LNCAP (cell line): ENCODE measurements around the gene PRKCH.

Experiments used
- TF ChIP-seq, protein P1 (sequence below): fragments of 450-650 bp; IDR thresholded peaks from 2 replicates; pipeline ENCODE4 v1.5.1; 2017; ENCODE audit warnings: mild to moderate bottlenecking

Gene PRKCH

DNA sequence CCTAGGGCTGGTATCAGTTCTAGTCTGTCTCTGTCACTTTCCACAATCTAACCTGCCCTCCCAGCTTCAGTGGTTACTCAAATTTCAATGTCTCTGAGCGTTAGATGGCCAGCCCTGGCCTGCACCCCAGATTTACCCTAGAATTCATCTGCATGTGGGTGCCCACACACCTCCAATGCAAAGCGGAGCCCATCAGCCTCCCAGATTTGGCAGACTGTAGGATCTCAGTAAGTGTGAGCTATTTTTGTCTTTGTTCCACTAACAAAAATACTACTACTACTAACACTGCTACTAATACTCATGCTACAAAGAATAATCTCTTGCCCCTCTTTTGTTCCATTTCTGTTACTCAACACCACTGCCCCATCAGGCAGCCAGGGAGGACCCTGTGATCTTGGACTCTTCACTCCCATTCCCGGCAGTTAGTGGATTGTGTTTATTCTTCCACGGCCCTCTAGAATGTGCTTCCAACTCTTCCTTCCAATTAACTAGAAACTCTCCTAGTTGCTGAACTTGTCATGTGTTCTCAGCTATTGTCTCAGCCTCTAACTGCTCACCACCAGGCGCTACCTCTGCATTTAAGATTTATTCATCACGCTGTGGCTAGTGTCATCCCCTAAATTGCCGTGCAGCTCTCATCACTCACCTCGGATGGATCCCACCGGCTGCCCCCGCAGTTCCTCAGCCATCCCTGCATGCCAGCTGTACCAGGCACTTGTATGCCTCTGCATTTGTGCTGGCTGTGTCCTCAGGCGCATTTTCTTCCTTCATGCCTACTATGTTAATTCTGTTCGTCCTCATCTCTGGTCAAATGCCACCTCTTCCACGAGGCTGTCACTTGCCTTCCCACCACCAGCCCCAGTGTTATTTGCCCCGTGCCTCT lies 223.3 kb downstream of the PRKCH start:
- TF ChIP-seq, protein P1, sequence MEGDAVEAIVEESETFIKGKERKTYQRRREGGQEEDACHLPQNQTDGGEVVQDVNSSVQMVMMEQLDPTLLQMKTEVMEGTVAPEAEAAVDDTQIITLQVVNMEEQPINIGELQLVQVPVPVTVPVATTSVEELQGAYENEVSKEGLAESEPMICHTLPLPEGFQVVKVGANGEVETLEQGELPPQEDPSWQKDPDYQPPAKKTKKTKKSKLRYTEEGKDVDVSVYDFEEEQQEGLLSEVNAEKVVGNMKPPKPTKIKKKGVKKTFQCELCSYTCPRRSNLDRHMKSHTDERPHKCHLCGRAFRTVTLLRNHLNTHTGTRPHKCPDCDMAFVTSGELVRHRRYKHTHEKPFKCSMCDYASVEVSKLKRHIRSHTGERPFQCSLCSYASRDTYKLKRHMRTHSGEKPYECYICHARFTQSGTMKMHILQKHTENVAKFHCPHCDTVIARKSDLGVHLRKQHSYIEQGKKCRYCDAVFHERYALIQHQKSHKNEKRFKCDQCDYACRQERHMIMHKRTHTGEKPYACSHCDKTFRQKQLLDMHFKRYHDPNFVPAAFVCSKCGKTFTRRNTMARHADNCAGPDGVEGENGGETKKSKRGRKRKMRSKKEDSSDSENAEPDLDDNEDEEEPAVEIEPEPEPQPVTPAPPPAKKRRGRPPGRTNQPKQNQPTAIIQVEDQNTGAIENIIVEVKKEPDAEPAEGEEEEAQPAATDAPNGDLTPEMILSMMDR: no peak

DNA sequence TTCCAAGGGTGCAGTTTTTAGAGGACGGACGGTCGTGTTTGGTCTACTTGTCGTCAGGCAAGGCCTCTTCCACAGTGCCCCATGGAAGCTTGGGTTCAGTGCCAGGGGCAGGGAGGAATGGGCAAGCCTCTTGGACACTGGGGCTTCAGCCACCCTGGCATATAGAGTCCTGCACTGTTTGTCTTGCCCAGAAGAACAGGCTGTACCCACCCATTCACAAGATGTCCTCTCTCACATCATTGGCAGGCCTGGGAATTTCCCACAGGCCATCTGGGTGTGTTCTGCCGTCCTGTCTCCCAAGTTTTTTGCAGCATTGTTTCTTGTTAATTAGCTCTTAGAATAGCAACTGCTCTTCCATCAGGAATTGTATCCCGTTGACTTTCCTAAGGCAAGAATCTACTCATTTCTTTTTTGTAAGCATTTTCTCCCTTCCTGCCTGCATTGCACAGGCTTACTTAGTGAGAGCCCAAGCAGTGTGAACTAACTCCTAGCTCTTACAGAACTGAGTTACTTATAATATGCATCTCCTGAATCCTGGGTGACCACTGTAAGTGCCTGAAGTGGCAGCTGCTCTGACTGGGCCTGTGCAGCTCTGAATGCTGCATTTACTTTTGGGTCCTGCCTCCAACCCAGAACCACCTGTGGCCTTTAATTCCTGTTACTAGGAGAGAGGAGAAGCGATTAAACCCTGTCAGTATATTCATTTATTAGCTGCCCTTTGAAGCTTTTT lies 224.5 kb downstream of the PRKCH start:
- TF ChIP-seq, protein P1: no peak

DNA sequence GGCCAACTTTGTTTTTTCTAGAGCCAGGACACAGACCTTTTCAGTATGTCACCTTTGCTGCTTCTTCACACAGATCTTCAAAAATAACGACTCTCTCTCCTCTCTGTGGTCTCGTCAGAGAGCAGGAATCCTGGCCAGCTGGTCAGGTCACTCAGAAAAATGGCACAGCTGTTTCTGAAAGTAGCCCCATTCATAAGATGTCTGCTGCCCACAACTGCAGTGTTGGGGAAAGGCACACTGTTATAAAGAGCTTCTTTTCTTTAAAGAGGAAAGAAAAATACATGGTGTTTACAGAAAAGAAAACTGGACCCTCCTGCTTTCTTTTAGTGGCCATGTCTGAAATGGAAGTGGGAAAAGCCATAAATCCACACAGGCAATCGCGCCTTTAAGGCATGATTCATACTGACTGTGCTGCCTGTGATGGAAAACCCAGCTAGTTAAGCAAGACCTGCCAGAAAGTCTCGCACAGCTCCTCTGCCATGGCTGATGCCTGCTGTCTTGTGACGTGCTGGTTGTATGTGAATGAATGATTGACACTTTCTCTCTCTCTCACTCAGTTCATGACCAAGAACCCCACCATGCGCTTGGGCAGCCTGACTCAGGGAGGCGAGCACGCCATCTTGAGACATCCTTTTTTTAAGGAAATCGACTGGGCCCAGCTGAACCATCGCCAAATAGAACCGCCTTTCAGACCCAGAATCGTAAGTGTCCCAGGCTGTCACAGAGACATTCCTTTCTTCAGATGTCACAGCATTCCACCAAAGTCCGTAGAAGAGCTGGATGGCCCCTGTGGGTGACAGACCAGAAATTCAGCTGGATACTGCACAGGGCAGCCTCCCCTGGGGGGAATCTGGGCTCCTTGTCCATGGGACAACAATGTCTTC lies 226.0 kb downstream of the PRKCH start:
- TF ChIP-seq, protein P1: no peak

DNA sequence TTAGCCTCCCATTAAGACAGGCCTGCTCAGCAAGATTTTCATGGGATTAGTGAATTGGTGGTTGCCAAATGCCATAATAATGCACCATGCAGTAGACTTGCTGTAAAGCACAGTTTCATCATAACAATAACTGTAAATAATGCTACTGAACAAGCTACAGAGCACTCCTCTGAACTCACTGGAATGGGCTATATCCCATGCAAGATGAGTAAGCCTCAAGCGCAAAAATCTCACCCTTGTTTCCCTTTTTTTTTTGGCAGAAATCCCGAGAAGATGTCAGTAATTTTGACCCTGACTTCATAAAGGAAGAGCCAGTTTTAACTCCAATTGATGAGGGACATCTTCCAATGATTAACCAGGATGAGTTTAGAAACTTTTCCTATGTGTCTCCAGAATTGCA lies 228.0 kb downstream of the PRKCH start:
- TF ChIP-seq, protein P1: no peak

DNA sequence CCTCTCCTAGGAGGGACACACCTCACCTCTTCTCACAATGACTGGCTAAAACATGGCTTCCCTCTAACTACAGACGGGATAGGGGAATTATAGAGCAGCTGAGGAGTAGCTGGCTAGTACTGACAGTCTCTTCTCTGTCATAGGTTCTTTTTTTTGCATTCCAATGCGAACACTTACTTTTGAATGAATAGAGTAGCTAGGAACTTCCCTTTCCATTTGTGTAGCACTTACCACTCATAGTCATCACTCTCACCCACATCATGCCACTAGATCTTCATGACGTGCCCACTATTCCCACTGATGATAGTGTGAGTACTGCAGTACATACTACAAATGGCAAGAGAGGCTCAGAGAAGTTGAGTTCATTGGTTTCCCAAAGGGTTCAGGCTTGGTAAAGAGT lies 230.0 kb downstream of the PRKCH start:
- TF ChIP-seq, protein P1: no peak

DNA sequence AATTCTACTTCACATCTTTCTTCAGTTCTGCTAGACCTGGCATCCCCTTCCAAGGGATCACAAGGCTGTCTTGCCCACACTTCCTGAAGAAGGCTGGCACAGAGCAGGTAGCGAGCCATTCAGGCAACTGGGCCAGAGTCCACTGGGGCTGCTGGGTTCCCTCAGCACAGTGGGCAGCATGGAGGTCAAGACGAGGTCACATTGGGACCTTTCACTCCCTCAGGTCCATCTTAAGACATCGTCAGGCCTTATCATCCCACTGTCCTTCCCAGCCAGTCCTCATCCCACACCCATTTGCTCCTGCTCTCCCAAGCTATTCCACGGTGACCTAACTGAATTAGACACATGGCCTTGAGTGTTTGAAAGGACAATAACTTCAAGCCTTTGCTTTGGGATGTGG lies 230.9 kb downstream of the PRKCH start:
- TF ChIP-seq, protein P1: no peak
